ENCODE measurements around the gene XRCC4.

- TF ChIP-seq ARNT (IDR thresholded peaks at IDR 0.05) = no peak
- no peak for TF ChIP-seq BHLHE40 (IDR thresholded peaks at IDR 0.05; ENCODE audit: borderline replicate concordance)
- TF ChIP-seq ELF4 (IDR thresholded peaks at IDR 0.05) = no peak
- TF ChIP-seq NFRKB (IDR thresholded peaks at IDR 0.05) = no peak
- no peak for TF ChIP-seq SUZ12 (IDR thresholded peaks at IDR 0.05)
- no peak for TF ChIP-seq PKNOX1 (IDR thresholded peaks at IDR 0.05)
- no peak for TF ChIP-seq TARDBP (IDR thresholded peaks at IDR 0.05)
- no peak for TF ChIP-seq FOXM1 (IDR thresholded peaks at IDR 0.05; ENCODE audit: borderline replicate concordance)
- TF ChIP-seq HDGF (IDR thresholded peaks at IDR 0.05; ENCODE audit: borderline replicate concordance) = no peak
- TF ChIP-seq SP1 (IDR thresholded peaks at IDR 0.05) = no peak
These were observed 47.4 kb upstream of the XRCC4 start for GRCh38 chr5:83029912-83030311.
